Fibroblast of the aortic adventitia (primary cell): ENCODE data around the gene TENM4. TPM values are rescaled to one million over a fixed set of nuclear protein-coding genes. Genes with fewer than 3 reads are reported as not detected.

ENCODE experiments used
- DNase-seq: peaks from one replicate; pipeline ENCODE4 v3.0.0-alpha.2; 2010; ENCODE audit warnings: low read depth
- H3K4me3 ChIP-seq: 2 replicates; pipeline ENCODE4 v1.5.1; 2011; ENCODE audit warnings: low read depth, mild to moderate bottlenecking, control low read depth, low read length, moderate library complexity
- total RNA-seq: library from RNA; depleted of rRNA; stranded (reverse); fragments of >200 nt; gene quantifications from 2 replicates; pipeline ENCODE4 v1.2.3, GENCODE V29; 2012; ENCODE audit warnings: low replicate concordance
- TF ChIP-seq, protein P1 (sequence below): IDR thresholded peaks from 2 replicates; pipeline ENCODE4 v1.5.1; 2011; ENCODE audit warnings: mild to moderate bottlenecking, low read length, control low read depth, inconsistent platforms; ENCODE audit not compliant: insufficient read depth

TENM4 gene
- total RNA-seq, 1 donor, result 113 TPM

DNA sequence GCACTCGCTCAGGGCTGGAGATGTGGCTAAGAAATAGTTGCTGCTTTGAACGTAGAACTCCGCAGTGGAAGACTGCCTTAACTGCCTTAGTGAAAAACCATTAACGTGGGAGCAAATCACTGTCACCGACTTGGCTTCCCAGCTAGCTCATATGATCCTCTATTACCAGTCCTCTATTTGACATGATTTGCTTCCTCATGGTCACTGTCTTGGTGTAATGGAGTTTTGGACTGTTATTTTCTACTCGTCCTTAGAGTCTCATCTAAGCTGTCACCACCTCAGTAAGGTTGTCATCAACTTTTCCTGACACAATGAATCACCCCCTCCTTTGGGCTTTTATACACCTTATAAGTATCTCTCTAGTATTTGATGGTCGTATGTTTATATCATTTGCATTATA, 699.1 kb downstream of the TENM4 start:
- DNase-seq, result no peak
- TF ChIP-seq, protein P1, sequence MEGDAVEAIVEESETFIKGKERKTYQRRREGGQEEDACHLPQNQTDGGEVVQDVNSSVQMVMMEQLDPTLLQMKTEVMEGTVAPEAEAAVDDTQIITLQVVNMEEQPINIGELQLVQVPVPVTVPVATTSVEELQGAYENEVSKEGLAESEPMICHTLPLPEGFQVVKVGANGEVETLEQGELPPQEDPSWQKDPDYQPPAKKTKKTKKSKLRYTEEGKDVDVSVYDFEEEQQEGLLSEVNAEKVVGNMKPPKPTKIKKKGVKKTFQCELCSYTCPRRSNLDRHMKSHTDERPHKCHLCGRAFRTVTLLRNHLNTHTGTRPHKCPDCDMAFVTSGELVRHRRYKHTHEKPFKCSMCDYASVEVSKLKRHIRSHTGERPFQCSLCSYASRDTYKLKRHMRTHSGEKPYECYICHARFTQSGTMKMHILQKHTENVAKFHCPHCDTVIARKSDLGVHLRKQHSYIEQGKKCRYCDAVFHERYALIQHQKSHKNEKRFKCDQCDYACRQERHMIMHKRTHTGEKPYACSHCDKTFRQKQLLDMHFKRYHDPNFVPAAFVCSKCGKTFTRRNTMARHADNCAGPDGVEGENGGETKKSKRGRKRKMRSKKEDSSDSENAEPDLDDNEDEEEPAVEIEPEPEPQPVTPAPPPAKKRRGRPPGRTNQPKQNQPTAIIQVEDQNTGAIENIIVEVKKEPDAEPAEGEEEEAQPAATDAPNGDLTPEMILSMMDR, result no peak

DNA sequence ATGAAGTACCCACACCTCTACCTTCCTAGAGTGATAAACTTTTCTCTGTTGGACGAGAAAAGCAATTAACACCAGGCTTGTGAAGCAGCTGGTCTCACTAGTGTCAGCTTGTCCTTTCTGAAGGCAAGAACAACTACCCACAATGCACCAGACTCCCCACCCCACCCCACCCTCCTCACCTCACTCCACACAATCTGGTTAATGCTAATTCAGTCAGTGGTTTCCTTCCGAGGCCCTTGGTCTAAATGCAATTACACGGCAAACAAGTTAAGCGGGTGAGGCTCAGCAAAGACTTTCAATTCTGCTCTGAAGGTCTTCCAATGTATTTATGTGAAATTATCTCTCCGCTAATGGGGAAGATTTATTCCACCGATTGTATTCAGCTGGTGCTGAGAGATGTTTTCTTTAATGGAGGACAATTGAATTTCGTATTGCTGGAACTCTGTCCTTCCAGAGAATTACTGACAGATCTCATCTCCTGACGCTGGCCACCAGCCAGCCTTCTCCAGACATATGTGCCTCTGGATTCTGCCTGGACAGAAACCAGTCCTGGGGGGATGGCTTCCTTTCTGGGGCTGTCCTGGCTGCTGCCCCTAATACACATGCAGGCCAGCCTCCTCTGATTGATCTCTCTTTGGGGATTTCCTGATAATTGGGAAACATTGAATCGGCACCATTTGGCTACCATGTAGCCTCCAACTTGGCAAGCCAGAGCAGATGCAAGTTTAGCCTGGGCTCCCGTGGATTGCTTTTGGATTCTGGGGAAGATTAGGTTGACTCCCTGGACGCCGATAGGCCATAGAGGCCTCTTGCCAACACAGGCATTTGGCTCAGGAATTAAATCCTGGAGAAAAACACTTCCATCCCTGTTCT, 700.4 kb downstream of the TENM4 start:
- DNase-seq, result peak; percentile 52
- TF ChIP-seq, protein P1, result no peak
- H3K4me3 ChIP-seq, result no peak overlapping the region

More for the DNA sequence above, 699.1 kb downstream of the TENM4 start:
- no peak overlapping the region for H3K4me3 ChIP-seq

DNA sequence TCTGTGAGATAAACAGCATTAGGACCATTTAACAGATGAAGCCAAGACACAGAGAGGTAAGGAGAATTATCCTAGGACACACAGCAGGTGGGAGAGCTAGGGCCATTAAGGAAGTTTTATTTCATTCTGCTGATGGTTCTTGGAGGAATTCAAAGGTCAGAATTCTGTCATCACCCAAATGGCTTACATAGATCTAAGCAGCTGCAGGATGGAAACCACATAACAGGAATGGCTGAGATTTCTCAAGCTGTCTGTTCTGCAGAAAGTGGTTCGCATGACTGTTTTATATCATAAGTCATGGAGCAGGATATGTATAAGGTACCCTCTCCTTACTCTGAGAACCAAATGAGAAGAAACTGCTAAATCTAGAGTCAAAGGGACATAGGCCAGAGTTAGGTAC, 702.9 kb downstream of the TENM4 start:
- no peak overlapping the region for H3K4me3 ChIP-seq
- TF ChIP-seq, protein P1, result no peak
- DNase-seq, result no peak

DNA sequence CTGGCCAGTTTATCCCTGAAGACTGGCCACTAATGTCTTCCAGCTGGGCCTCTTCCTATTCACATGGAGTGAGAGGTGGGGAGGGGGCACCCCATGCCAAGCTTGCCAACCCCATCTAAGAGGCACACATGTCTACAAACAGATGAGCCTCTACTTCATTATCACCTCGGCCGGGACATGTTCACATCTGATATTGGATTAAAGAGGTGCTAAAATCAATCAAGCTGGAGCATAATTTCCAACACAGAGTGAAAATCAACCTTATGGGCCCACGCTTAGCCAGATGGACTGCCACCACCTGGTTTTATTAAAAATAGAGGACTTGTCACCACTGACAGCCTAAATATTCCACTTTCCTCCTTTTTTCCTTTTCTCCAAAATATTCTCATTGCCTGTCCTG, 703.5 kb downstream of the TENM4 start:
- no peak for DNase-seq
- no peak overlapping the region for H3K4me3 ChIP-seq
- TF ChIP-seq, protein P1, result no peak

DNA sequence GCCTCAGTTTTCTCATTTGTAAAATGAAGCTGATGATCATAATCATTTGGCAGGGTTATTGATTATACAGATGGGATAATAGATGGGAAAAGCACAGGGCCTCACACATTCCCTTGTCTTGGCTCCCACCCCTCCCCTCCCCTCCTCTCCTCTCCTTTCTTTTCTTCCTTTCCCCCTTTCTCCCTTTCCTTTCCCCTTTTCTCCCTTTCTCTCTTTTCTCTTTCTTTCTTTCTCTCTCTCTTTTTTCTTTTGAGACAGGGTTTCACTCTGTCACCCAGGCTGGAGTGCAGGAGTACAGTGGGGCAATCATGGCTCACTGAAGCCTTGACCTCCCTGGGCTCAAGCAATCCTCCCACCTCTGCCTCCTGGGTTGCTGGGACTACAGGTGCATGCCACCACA, 705.1 kb downstream of the TENM4 start:
- no peak overlapping the region for H3K4me3 ChIP-seq
- no peak for DNase-seq
- TF ChIP-seq, protein P1, result no peak

DNA sequence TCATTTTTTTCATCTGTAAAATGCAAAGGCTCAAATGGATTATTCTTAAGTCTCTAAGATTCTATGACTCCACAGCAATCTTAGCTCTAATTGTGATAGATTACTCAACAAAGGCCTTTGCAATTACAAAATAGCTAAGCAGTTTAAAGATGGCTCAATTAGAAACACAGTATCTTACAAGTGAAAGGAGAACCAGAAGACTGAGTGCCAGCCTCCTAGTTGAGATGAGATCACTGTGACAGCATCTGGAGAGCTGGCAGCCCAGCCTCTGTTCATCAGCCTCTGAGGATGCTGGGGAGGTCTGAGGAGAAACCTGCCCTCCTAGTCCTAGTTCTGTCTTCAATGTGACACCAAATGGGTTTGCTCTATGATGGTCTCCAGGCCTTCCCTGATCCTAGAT, 707.8 kb downstream of the TENM4 start:
- TF ChIP-seq, protein P1, result no peak
- no peak for DNase-seq
- H3K4me3 ChIP-seq, result no peak overlapping the region
